HG02943 (cell line): ENCODE results near the gene SLC27A3.
"Not testable (repeated sequence)": the region's sequence is repeated elsewhere in the genome, so short reads cannot be mapped to it uniquely, and the experiment has no call there.

Experiments used
- ATAC-seq: cut with Tn5 transposase; IDR thresholded peaks from one replicate; pipeline ENCODE4 v1.9.1; 2021; ENCODE audit warnings: mild to moderate bottlenecking, low read depth, moderate library complexity; ENCODE audit not compliant: unreplicated experiment

Gene SLC27A3

DNA sequence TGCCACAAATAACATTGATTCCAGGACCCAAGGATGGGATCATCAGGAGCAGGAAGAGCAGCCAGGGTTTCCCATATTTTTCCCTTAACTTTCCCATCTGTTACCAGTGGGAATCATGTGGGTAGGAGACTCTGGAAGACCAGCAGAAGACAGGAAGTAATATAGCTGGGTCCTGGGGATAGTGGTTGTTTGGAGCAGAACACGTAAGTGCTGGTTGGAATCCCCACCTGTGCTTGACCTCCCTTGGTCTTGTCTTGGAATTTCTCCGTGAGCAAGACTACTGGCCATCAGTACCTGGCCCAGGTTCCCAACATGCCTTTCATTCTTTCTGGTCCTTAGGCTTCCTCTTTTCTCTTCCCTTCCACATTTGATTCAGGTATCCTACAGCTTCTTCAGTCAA lies 20.9 kb upstream of the SLC27A3 start:
- ATAC-seq, result no peak

DNA sequence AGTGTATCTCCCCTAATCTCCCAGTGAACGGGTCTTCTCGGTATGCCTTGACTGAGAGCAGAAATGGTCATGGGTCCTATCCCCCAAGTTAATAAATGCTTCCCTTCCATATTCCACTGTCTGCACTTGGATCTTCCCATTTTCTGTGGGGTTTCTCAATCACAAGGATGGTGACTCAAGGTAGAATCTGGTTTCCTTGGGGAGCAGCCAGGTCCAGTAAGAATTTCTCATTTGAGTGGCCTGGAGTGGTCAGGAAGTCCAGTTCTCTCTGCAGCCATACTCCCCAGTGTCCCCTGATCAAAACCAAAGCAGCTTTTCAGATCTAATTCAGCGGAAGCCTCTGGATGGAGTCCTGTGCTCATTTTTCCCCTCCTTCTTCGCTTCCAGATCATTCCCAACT lies 14.8 kb upstream of the SLC27A3 start:
- no peak for ATAC-seq

- ATAC-seq, result no peak
Measured at GRCh38 chr1:153763365-153764225, 11.6 kb upstream of the SLC27A3 start.

- no peak for ATAC-seq
Measured at GRCh38 chr1:153764310-153764709, 10.9 kb upstream of the SLC27A3 start.

GRCh38 chr1:153766663-153767062 lies 8.5 kb upstream of the SLC27A3 start:
- not testable (repeated sequence) for ATAC-seq

- no peak for ATAC-seq
Measured at GRCh38 chr1:153767519-153767918, 7.7 kb upstream of the SLC27A3 start.

GRCh38 chr1:153768316-153769181 lies 6.7 kb upstream of the SLC27A3 start:
- ATAC-seq, result no peak

DNA sequence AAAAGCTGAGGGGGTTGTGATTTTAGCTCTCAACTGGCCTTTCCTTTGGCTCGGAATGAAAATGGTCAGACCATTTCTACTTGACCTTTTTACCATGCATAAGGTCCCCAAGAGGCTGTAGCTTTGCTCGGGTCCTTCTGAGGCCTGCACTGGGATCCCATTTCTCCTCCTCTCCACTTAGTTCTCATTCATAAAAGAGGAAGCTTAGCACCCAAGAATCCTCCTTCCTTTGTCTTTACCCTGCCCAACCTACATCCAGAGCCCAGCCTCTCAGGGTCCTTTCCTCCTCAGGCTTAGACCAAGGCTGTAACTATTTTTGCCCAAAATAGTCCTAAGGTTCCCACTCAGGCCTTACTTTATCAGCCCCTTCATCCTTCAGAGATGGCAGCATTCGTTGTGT lies 6.0 kb upstream of the SLC27A3 start:
- ATAC-seq, result no peak

GRCh38 chr1:153770797-153771196 lies 4.4 kb upstream of the SLC27A3 start:
- ATAC-seq, result no peak

- ATAC-seq, result no peak
Measured at GRCh38 chr1:153771261-153771660, 3.9 kb upstream of the SLC27A3 start.

GRCh38 chr1:153771841-153772593 lies 3.2 kb upstream of the SLC27A3 start:
- ATAC-seq, result no peak

DNA sequence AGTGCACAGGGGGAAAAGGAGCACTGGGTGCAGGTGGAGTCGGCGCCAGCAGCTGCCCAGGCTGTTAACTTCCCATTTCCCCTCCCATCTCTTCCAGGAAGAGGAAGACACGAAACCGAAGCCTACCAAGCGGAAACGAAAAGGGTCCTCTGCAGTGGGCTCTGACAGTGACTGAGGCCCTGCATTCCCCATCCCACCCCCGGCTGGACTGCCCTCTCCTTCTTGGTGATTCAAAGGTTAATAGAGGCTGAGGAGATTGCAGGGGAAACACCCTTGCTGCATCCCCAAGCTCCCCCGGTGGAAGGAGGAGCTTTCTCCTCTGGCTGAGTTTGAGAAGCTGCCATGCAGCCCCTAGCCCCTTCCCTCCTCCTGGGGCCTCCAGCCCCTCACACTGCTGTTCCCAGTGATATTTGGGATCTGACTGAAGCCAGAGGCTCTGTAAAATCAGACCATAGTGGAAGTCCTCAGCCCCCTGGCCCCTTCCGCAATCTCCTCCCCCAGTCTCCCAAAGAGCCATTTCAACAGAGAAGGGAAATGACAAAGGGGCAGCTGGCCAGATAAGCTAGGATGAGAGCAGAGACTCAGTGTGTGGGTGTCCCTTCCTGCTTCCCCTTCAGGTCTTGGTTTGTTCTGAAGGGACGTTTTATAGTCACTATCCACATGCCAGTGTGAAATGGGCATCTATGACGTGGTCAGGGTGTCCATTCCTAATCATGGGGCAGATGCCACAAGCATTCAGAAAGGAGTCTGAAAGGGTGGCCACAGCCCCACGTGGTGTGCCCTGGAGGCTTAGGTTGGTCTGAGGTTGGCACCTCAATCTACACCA lies 1.9 kb upstream of the SLC27A3 start:
- ATAC-seq, result no peak

DNA sequence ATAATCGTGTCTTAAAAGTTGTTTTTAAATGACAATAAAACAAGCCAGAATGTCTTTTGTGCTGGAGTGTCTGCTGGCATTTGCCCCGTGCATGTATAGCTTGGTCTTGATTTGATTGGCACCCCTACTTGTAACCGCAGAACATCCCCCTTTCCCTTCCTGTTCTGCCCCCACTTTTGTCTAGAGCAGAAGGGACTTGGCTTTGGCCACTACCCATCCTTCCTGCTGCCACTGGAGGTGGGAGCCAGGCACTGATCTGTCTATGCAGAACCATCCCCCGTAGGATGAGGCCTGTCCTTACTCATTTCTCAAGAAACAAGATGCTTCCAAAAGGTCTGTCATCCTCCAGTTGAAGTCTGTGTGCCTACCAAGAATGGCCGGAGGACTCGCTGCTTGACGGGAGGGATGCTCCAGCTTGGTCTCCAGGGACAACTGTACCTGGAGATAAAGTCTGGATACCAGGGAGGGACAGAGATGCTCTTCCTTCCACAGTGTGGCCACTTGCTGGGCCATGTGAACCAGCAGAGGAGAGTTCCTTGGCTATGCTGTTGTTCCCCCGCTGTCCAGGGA lies 1.1 kb upstream of the SLC27A3 start:
- ATAC-seq, result no peak

DNA sequence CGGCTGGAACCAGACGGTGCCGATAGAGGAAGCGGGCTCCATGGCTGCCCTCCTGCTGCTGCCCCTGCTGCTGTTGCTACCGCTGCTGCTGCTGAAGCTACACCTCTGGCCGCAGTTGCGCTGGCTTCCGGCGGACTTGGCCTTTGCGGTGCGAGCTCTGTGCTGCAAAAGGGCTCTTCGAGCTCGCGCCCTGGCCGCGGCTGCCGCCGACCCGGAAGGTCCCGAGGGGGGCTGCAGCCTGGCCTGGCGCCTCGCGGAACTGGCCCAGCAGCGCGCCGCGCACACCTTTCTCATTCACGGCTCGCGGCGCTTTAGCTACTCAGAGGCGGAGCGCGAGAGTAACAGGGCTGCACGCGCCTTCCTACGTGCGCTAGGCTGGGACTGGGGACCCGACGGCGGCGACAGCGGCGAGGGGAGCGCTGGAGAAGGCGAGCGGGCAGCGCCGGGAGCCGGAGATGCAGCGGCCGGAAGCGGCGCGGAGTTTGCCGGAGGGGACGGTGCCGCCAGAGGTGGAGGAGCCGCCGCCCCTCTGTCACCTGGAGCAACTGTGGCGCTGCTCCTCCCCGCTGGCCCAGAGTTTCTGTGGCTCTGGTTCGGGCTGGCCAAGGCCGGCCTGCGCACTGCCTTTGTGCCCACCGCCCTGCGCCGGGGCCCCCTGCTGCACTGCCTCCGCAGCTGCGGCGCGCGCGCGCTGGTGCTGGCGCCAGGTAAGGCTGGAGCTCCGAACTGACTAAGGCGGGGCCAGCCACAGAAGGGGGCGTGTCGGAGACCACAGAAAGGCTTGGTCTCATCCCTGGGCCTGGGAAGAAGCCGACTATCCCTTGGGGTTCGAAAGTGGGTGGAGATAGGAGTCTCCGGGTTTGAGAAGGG lies 486 bp downstream of the SLC27A3 start:
- peak; percentile 53 for ATAC-seq

DNA sequence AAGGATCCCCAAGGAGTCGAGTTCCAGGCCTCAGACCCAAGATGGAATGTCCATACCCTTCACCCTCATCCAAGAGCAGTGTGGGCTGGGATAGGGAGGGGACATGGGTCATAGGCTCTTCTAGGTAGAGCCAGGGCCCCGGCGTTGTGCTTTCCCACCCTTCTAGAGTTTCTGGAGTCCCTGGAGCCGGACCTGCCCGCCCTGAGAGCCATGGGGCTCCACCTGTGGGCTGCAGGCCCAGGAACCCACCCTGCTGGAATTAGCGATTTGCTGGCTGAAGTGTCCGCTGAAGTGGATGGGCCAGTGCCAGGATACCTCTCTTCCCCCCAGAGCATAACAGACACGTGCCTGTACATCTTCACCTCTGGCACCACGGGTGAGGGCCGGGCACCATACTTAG lies 1.1 kb downstream of the SLC27A3 start:
- ATAC-seq, result no peak

GRCh38 chr1:153776845-153777370 lies 1.7 kb downstream of the SLC27A3 start:
- ATAC-seq, result no peak

DNA sequence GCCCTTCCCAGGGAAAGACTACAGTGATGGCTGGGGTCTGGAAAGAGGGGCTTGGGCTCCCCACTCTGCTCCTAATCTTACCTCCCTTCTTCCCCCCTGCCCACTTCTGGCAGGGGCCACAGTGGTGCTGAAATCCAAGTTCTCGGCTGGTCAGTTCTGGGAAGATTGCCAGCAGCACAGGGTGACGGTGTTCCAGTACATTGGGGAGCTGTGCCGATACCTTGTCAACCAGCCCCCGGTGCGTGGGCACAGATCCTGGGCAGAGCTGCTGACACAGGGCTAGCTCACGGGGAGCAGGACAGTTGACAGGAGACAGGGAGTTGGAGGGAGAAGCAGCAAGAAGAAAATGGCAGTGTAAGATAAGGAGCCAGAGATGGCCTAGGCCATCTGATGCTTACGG lies 2.4 kb downstream of the SLC27A3 start:
- ATAC-seq, result no peak

DNA sequence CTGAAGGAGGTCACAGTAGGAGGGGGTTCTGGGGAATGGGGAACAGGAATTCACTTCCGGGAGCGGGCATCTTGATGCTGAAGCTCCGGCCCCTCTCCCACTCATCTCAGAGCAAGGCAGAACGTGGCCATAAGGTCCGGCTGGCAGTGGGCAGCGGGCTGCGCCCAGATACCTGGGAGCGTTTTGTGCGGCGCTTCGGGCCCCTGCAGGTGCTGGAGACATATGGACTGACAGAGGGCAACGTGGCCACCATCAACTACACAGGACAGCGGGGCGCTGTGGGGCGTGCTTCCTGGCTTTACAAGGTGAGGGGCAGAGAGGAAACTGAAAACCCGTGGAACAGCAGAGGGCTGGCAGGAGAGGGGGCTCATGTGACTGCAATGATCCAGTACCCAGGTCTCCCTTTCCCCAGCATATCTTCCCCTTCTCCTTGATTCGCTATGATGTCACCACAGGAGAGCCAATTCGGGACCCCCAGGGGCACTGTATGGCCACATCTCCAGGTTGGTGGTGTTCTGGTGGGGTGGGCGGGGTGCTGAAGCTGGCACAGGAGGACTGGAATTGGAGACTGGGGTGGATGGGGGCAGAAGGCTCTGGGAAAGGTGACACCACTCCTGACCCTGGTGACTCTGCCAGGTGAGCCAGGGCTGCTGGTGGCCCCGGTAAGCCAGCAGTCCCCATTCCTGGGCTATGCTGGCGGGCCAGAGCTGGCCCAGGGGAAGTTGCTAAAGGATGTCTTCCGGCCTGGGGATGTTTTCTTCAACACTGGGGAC lies 3.0 kb downstream of the SLC27A3 start:
- no peak for ATAC-seq
